Measurements from ENCODE around the gene SOCS3.

SOCS3 gene

DNA sequence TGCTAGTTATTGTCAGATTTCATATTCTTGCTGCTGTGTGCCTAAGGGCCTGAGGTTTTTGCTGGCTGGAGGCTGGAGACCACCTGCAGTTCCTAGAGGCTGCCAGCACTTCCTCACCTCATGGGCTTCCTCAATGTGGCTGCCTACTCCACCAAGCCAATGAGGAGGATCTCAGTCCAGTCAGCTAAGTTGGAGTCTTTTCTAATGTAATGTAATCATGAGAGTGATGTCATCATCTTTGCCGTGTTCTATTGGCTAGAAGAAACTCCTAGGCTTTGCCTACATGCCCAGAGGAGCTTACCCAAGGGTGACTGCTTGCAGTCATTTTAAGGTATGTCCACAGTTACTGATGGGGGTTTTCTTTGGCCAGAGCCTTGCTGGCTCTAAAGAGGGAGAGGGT is 53.0 kb downstream of the SOCS3 start:
- DNase-seq, result no peak
